ENCODE data around the gene CEP152. TPM values are rescaled to one million over a fixed set of nuclear protein-coding genes. Genes with fewer than 3 reads are reported as not detected.
"Not testable (repeated sequence)": the region's sequence is repeated elsewhere in the genome, so short reads cannot be mapped to it uniquely, and the experiment has no call there.

CEP152 gene
- polyA plus RNA-seq, 1 donor from 2014 or later, result 8.4 TPM

DNA sequence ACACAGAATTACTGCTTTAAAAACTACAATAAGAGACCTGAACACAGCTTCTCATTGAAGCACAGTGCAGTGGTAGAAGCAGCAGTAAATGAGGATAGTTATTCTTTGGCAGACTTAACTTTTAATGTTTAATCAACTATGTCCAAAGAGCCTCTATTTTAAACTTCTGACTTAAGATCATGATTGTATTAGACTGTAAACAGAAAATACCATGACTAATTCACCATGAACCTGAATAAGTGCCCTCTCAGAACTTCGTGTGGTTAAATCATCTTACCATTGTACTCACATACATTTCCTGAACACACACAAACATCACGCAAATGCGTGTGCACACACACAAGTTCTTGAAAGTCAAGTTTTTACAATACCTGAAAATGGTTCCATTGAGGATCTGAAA is 13.9 kb downstream of the CEP152 start:
- Mint-ChIP-seq H3K9me3 (no peaks in the 10 kb centered on the region), H3K36me3 (peaks cover 6% of the 10 kb centered on the region), H3K27ac (no peak overlapping the region), H3K4me3 (peak overlapping the region in 1 of 4 donors; percentile 7), H3K27me3 (no peaks in the 10 kb centered on the region), H3K4me1 (peaks cover 9 to 15% (median 14%) of the 10 kb centered on the region in 3 donors)

- Mint-ChIP-seq H3K4me1 (peaks cover 9 to 15% (median 14%) of the 10 kb centered on the region in 3 donors), H3K27me3 (no peaks in the 10 kb centered on the region), H3K9me3 (no peaks in the 10 kb centered on the region), H3K4me3 (no peak overlapping the region), H3K27ac (no peak overlapping the region), H3K36me3 (peaks cover 6% of the 10 kb centered on the region)
Observed at GRCh38 chr15:48796521-48796920, 14.3 kb downstream of the CEP152 start.

DNA sequence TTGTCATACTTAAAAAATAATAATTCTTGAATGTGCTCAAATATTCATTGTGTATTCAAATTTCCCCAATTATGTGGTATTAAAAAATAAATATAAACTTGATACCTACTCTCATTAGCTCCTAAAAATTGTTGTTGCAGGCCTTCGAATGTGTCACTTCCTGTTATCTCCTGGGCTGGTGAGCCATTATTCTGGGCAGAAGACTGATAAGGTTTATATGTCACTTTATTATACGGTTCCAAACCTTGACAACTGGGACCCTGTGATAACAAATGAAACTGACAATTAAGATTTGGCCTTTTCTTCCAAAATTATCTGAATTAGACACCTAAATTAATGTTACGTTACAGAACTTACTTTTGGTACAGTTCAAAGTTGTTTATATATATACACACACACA is 15.0 kb downstream of the CEP152 start:
- H3K9me3 Mint-ChIP-seq, result no peaks in the 10 kb centered on the region

DNA sequence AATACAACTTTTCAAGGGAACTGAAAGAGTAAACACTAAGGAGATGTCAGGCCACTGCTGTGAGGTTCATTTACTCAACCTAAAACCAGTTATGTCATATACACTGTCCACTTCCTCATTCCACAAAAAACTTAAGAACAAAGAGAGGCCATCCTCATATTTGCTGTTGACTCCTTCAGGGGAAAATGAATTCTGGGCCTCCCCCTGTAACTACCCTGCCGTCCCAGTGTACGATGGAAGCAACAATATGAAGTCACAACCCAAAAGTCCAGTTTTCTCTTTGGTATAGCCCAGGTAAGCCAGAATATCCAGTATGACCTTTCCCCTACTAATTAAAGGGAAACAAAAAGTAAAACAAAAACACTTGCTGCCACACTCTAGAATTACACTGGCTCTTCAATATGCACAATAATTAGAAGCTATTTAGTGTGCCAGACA is 16.2 kb downstream of the CEP152 start:
- Mint-ChIP-seq H3K27ac (peak overlapping the region; percentile 81 to 92 (median 92)), H3K9me3 (no peaks in the 10 kb centered on the region), H3K27me3 (no peaks in the 10 kb centered on the region), H3K4me1 (peaks cover 9 to 14% (median 10%) of the 10 kb centered on the region in 3 donors), H3K4me3 (peak overlapping the region; percentile 3 to 93 (median 60)), H3K36me3 (peaks cover 9% of the 10 kb centered on the region)

More for the DNA sequence above, 15.0 kb downstream of the CEP152 start:
- H3K4me1 Mint-ChIP-seq, result peaks cover 9 to 14% (median 10%) of the 10 kb centered on the region in 3 donors
- peaks cover 6% of the 10 kb centered on the region for H3K36me3 Mint-ChIP-seq
- no peaks in the 10 kb centered on the region for H3K27me3 Mint-ChIP-seq
- no peak overlapping the region for H3K4me3 Mint-ChIP-seq
- H3K27ac Mint-ChIP-seq, result peak overlapping the region in 2 of 3 donors; percentile 51 to 67

GRCh38 chr15:48792408-48792807 is 18.5 kb downstream of the CEP152 start:
- peaks cover 13% of the 10 kb centered on the region for H3K36me3 Mint-ChIP-seq
- H3K4me3 Mint-ChIP-seq, result no peak overlapping the region
- no peak overlapping the region for H3K27ac Mint-ChIP-seq
- H3K27me3 Mint-ChIP-seq, result no peaks in the 10 kb centered on the region
- H3K9me3 Mint-ChIP-seq, result no peaks in the 10 kb centered on the region
- H3K4me1 Mint-ChIP-seq, result peaks cover 8 to 14% (median 9%) of the 10 kb centered on the region in 3 donors

DNA sequence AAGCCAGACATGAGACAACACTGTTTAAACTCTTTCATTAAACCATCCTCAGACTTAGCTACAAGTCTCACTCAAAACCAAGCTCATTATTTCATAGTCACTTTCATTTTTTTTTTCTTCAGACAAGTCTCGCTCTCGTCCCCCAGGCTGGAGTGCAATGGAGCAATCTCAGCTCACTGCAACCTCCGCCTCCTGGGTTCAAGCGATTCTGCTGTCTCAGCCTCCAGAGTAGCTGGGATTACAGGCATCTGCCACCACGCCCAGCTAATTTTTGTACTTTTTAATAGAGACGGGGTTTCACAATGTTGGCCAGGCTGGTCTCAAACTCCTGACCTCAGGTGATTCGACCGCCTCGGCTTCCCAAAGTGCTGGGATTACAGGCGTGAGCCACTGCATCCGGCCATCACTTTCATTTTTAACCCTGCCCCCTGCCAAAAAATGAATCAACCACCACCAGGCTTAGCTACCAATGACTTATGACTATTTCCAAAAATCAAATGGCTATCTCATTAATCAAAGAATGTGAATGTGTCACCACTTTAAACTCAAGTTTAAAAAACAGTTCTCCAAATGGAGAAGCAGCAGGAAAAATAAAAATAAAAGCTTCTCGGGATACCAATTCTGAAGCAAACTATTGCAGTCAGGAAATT is 20.3 kb downstream of the CEP152 start:
- H3K9me3 Mint-ChIP-seq, H3K4me3 Mint-ChIP-seq, H3K4me1 Mint-ChIP-seq, H3K27me3 Mint-ChIP-seq, H3K27ac Mint-ChIP-seq: not testable (repeated sequence)
- peaks cover 19% of the 10 kb centered on the region for H3K36me3 Mint-ChIP-seq

DNA sequence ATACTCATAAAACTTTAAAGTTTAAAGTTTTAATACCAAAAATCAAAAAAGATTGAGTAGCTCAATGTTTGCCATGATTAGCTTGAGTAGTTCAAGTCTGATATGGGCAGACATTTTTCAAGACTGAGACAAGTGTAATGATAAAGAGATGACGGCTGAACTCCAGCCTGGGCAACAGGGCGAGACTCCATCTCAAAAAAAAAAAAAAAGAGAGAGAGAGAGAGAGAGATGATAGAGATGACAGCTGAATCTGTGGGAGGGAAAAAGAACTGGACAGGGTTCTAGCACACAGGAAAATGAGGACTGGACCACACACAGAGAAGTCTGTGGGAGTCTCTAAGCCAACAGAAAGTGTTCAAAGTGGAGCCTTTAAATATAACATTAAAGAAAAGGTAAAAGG is 25.2 kb downstream of the CEP152 start:
- no peak overlapping the region for H3K4me3 Mint-ChIP-seq
- H3K27ac Mint-ChIP-seq, result no peak overlapping the region
- no peaks in the 10 kb centered on the region for H3K27me3 Mint-ChIP-seq
- peaks cover 16% of the 10 kb centered on the region for H3K36me3 Mint-ChIP-seq
- no peaks in the 10 kb centered on the region for H3K9me3 Mint-ChIP-seq
- H3K4me1 Mint-ChIP-seq, result no peaks in the 10 kb centered on the region

- Mint-ChIP-seq H3K27me3 (no peaks in the 10 kb centered on the region), H3K4me1 (no peaks in the 10 kb centered on the region), H3K27ac (no peak overlapping the region), H3K9me3 (no peaks in the 10 kb centered on the region), H3K4me3 (no peak overlapping the region), H3K36me3 (peaks cover 16% of the 10 kb centered on the region)
Observed at GRCh38 chr15:48785195-48785594, 25.7 kb downstream of the CEP152 start.

GRCh38 chr15:48784756-48785155 is 26.1 kb downstream of the CEP152 start:
- Mint-ChIP-seq H3K36me3 (peaks cover 17% of the 10 kb centered on the region), H3K9me3 (no peaks in the 10 kb centered on the region), H3K27me3 (no peaks in the 10 kb centered on the region), H3K27ac (no peak overlapping the region), H3K4me1 (no peaks in the 10 kb centered on the region), H3K4me3 (no peak overlapping the region)

DNA sequence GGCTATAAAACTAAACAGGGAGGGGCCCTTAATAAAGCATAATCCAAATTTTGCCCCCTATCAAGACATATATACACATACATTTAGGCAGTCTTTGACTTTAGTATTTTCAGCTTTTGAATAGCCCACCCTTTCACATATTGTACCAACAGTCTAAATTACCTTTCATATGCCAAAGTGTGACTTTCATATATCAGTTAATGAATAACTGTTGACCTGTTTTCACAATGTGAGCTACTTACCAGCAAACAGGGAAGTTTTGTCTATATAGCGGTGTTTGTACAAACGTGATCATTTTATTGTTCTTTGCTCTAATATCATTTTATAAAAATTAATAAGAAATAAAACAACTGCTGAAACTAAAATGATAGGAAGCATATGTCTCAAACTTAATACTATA is 28.0 kb downstream of the CEP152 start:
- H3K27ac Mint-ChIP-seq, result no peak overlapping the region
- H3K4me1 Mint-ChIP-seq, result no peaks in the 10 kb centered on the region
- H3K36me3 Mint-ChIP-seq, result peaks cover 15% of the 10 kb centered on the region
- no peak overlapping the region for H3K4me3 Mint-ChIP-seq
- H3K27me3 Mint-ChIP-seq, result no peaks in the 10 kb centered on the region
- H3K9me3 Mint-ChIP-seq, result no peaks in the 10 kb centered on the region

GRCh38 chr15:48781481-48782081 is 29.3 kb downstream of the CEP152 start:
- Mint-ChIP-seq H3K9me3 (no peaks in the 10 kb centered on the region), H3K36me3 (peaks cover 12% of the 10 kb centered on the region), H3K4me3 (no peak overlapping the region), H3K27me3 (no peaks in the 10 kb centered on the region), H3K27ac (peak overlapping the region in 1 of 3 donors; percentile 39), H3K4me1 (no peaks in the 10 kb centered on the region)

DNA sequence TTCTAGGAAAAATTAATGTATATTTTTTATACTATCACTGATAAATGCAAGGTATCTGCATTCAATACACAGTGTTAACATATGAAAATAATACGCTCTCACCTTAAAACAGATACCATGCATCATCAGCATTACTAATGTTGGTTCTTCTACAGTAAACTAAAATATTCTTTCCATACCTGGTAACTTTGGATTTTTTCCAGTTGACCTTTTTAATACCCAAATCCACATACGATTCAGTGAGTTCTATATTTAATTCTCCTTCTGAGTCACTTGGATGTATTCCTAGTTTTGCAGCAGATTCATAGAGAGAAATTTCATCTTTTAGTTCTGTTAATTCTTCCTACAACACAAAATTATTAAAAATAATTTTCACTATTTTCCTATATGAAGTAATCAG is 29.9 kb downstream of the CEP152 start:
- Mint-ChIP-seq H3K27me3 (no peaks in the 10 kb centered on the region), H3K4me3 (no peak overlapping the region), H3K9me3 (no peaks in the 10 kb centered on the region), H3K4me1 (no peaks in the 10 kb centered on the region), H3K27ac (no peak overlapping the region), H3K36me3 (peaks cover 9% of the 10 kb centered on the region)

- Mint-ChIP-seq H3K9me3 (peaks cover 0 to 10% (median 0%) of the 10 kb centered on the region in 3 donors), H3K27me3 (no peaks in the 10 kb centered on the region), H3K4me1 (peaks cover 0 to 4% (median 0%) of the 10 kb centered on the region in 3 donors), H3K27ac (no peak overlapping the region), H3K36me3 (peaks cover 18% of the 10 kb centered on the region), H3K4me3 (no peak overlapping the region)
Observed at GRCh38 chr15:48778331-48778730, 32.5 kb downstream of the CEP152 start.

- H3K36me3 Mint-ChIP-seq, result peaks cover 20% of the 10 kb centered on the region
- H3K9me3 Mint-ChIP-seq, result peaks cover 0 to 10% (median 0%) of the 10 kb centered on the region in 3 donors
- H3K27ac Mint-ChIP-seq, result no peak overlapping the region
- no peak overlapping the region for H3K4me3 Mint-ChIP-seq
- no peaks in the 10 kb centered on the region for H3K27me3 Mint-ChIP-seq
- peaks cover 0 to 4% (median 0%) of the 10 kb centered on the region in 3 donors for H3K4me1 Mint-ChIP-seq
Observed at GRCh38 chr15:48777645-48778330, 33.1 kb downstream of the CEP152 start.

- peaks cover 0 to 10% (median 0%) of the 10 kb centered on the region in 3 donors for H3K9me3 Mint-ChIP-seq
- H3K4me3 Mint-ChIP-seq, result no peak overlapping the region
- no peaks in the 10 kb centered on the region for H3K27me3 Mint-ChIP-seq
- peaks cover 20% of the 10 kb centered on the region for H3K36me3 Mint-ChIP-seq
- peaks cover 0 to 4% (median 0%) of the 10 kb centered on the region in 3 donors for H3K4me1 Mint-ChIP-seq
- H3K27ac Mint-ChIP-seq, result no peak overlapping the region
Observed at GRCh38 chr15:48775546-48775945, 35.3 kb downstream of the CEP152 start.

Measured in IgD-negative memory B cell (primary cell).